Neutrophil (primary cell): ENCODE measurements around the gene UGGT1.

Experiments
- H3K27ac ChIP-seq: fragments of 200-600 bp; sonication (generic); 2 replicates; pipeline ENCODE4 v1.5.1; 2016; ENCODE audit warnings: mild to moderate bottlenecking, moderate library complexity
- H3K27me3 ChIP-seq: fragments of 200-600 bp; sonication (generic); 2 replicates; pipeline ENCODE4 v1.6.0; 2016; ENCODE audit warnings: mild to moderate bottlenecking
- H3K36me3 ChIP-seq: fragments of 200-600 bp; sonication (generic); 2 replicates; pipeline ENCODE4 v1.5.1; 2017
- H3K4me1 ChIP-seq, 2 experiments: fragments of 200-600 bp in 1 of 2; sonication (generic) in 1 of 2; 1 replicate in 1 of 2; 2 replicates in 1 of 2; pipeline versions ENCODE4 v1.5.1 to v1.6.1; 2013 to 2016; ENCODE audit warnings: low read depth in 1 of 2, low read length in 1 of 2, mild to moderate bottlenecking in 1 of 2, moderate library complexity in 1 of 2; ENCODE audit not compliant: control insufficient read depth in 1 of 2, insufficient read depth in 1 of 2
- H3K4me3 ChIP-seq, 2 experiments: fragments of 200-600 bp in 1 of 2; sonication (generic) in 1 of 2; 1 replicate in 1 of 2; 2 replicates in 1 of 2; pipeline ENCODE4 v1.5.1; 2013 to 2016; ENCODE audit warnings: low read depth in 1 of 2, low read length in 1 of 2, mild to moderate bottlenecking in 1 of 2, moderate library complexity in 1 of 2
- H3K9me3 ChIP-seq: fragments of 200-600 bp; sonication (generic); 2 replicates; pipeline ENCODE4 v1.5.1; 2016
- TF ChIP-seq, protein P1 (sequence below): fragments of 200-600 bp; sonication (generic); IDR thresholded peaks from 2 replicates; pipeline ENCODE4 v1.5.1; 2016; ENCODE audit warnings: antibody characterized with exemption

UGGT1 gene

DNA sequence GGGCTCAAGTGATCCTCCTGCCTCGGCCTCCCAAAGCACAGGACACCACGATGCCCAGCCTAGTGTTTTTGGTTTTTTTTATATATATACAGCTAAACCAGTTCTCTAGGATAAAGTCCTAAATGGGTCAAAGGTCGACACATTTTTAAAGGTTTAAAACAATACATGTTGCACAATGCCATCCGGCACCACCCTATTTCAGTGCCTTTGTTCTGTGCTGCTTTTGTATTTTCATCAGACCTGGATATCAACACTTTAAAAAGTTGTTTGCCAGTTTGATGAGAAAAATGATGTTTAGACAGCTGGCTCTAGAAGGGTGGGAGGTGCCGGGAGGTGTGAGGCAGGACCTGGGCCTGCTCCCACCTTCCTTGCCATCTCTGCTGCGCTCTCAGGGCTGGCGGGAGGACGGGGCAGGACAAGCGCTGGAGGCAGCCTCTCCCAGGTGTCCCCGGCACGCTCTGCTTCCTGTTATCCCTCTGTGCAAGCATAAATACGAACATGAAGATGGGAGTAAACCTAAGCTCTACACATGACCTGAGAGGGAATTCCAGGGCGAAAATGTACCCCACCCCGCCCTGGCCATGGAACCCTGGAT is 124.0 kb downstream of the UGGT1 start:
- TF ChIP-seq, protein P1, sequence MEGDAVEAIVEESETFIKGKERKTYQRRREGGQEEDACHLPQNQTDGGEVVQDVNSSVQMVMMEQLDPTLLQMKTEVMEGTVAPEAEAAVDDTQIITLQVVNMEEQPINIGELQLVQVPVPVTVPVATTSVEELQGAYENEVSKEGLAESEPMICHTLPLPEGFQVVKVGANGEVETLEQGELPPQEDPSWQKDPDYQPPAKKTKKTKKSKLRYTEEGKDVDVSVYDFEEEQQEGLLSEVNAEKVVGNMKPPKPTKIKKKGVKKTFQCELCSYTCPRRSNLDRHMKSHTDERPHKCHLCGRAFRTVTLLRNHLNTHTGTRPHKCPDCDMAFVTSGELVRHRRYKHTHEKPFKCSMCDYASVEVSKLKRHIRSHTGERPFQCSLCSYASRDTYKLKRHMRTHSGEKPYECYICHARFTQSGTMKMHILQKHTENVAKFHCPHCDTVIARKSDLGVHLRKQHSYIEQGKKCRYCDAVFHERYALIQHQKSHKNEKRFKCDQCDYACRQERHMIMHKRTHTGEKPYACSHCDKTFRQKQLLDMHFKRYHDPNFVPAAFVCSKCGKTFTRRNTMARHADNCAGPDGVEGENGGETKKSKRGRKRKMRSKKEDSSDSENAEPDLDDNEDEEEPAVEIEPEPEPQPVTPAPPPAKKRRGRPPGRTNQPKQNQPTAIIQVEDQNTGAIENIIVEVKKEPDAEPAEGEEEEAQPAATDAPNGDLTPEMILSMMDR: no peak
- no peak overlapping the region for H3K4me3 ChIP-seq

GRCh38 chr2:128215897-128216642 is 125.1 kb downstream of the UGGT1 start:
- no peaks in the 10 kb centered on the region for H3K9me3 ChIP-seq
- peaks cover 6 to 12% of the 10 kb centered on the region in 2 experiments for H3K4me1 ChIP-seq
- TF ChIP-seq, protein P1: no peak
- H3K4me3 ChIP-seq: no peak overlapping the region
- no peaks in the 10 kb centered on the region for H3K36me3 ChIP-seq
- H3K27me3 ChIP-seq: no peaks in the 10 kb centered on the region
- peak overlapping the region; percentile 15 for H3K27ac ChIP-seq

More for the DNA sequence above, 124.0 kb downstream of the UGGT1 start:
- Histone ChIP-seq H3K4me1 (peaks cover 6 to 12% of the 10 kb centered on the region in 2 experiments), H3K27ac (no peak overlapping the region), H3K36me3 (no peaks in the 10 kb centered on the region), H3K9me3 (no peaks in the 10 kb centered on the region), H3K27me3 (no peaks in the 10 kb centered on the region)

DNA sequence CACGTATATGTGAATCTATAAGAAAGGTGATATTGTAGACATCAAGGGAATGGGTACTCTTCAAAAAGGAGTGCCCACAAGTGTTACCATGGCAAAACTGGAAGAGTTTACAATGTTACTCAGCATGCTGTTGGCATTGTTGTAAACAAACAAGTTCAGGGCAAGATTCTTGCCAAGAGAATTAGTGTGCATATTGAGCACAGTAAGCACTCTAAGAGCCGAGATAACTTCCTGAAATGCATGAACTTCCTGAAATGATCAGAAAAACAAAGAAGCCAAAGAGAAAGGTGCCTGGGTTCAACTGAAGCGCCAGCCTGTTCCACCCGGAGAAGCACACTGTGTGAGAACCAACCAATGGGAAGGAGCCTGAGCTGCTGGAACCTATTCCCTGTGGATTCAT is 126.7 kb downstream of the UGGT1 start:
- TF ChIP-seq, protein P1: no peak
- Histone ChIP-seq H3K9me3 (no peaks in the 10 kb centered on the region), H3K4me3 (peak overlapping the region; percentile 7 to 18), H3K27me3 (no peaks in the 10 kb centered on the region), H3K36me3 (no peaks in the 10 kb centered on the region), H3K27ac (peak overlapping the region; percentile 77), H3K4me1 (peaks cover 6 to 12% of the 10 kb centered on the region in 2 experiments)

GRCh38 chr2:128219891-128220290 is 128.9 kb downstream of the UGGT1 start:
- Histone ChIP-seq H3K36me3 (no peaks in the 10 kb centered on the region), H3K27ac (no peak overlapping the region), H3K4me3 (no peak overlapping the region), H3K4me1 (peaks cover 6 to 12% of the 10 kb centered on the region in 2 experiments), H3K27me3 (no peaks in the 10 kb centered on the region), H3K9me3 (no peaks in the 10 kb centered on the region)
- TF ChIP-seq, protein P1: no peak

GRCh38 chr2:128227862-128228261 is 136.9 kb downstream of the UGGT1 start:
- no peaks in the 10 kb centered on the region for H3K9me3 ChIP-seq
- H3K36me3 ChIP-seq: no peaks in the 10 kb centered on the region
- peaks cover 35% of the 10 kb centered on the region for H3K27me3 ChIP-seq
- H3K4me3 ChIP-seq: no peak overlapping the region
- TF ChIP-seq, protein P1: no peak
- peaks cover 4 to 7% of the 10 kb centered on the region in 2 experiments for H3K4me1 ChIP-seq
- H3K27ac ChIP-seq: no peak overlapping the region
